Nucleus accumbens (tissue), 56 donors: ENCODE results near the gene C2orf68.
"Not testable (repeated sequence)": the region's sequence is repeated elsewhere in the genome, so short reads cannot be mapped to it uniquely, and the experiment has no call there.

Experiments used
- DNase-seq, 56 donors: peaks; one replicate each; lab custom pipeline; 2025; lab: John Stamatoyannopoulos, UW

C2orf68 gene

DNA sequence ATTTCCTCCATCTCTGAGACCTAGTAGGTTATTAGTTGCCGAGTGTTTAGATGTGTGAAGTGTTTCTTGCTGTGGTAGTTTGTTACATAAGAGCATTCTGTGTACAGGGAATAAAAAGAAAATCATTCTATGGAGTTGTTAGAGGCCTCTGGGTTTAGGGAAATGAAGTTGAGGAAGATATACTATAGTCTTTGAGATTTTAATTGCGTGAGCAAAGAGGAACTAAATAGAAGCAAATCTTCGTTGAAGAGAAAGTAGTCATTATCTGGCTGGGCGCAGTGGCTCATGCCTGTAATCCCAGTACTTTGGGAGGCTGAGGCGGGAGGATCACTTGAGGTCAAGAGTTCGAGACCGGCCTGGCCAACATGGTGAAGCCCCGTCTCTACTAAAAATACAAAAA is 23.1 kb upstream of the C2orf68 start:
- no peak for DNase-seq

DNA sequence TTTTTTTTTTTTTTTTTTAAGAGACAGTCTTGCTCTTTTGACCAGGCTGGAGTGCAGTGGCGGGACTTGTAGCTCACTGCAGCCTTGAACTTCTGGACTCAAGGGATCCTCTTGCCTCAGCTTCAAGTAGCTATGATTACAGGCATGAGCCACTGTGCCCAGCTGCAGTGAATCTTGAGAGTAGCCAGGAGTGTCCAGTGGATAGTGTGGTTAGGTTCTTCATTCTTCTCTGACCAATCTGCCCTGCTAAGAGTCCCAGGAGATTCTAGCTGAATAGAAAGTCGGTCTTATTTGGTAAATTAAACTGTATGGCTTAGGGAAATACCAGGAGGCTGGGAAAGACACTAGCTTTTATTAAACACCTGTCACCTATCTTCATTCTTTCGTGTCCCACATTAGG is 19.4 kb upstream of the C2orf68 start:
- DNase-seq = no peak

- DNase-seq = no peak
Measured at GRCh38 chr2:85628658-85629057, 16.8 kb upstream of the C2orf68 start.

GRCh38 chr2:85623991-85624390 is 12.1 kb upstream of the C2orf68 start:
- no peak for DNase-seq

GRCh38 chr2:85621338-85621737 is 9.5 kb upstream of the C2orf68 start:
- DNase-seq = no peak

- no peak for DNase-seq
Measured at GRCh38 chr2:85619617-85620016, 7.8 kb upstream of the C2orf68 start.

- not testable (repeated sequence) for DNase-seq
Measured at GRCh38 chr2:85617723-85618122, 5.9 kb upstream of the C2orf68 start.

DNA sequence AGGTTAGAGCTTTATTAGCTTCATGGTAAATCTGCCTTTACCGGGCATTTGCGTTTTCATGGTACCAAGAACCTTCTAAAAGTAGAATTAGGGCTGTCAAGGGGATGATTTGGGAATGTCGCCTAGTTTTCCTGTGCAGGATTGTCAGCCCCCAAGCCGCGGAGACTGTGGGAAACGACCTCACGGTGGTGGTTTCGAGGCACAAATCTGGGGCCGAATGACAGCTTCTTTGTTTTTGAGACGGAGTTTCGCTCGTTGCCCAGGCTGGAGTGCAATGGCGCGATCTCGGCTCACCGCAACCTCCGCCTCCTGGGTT is 3.5 kb upstream of the C2orf68 start:
- DNase-seq = no peak

DNA sequence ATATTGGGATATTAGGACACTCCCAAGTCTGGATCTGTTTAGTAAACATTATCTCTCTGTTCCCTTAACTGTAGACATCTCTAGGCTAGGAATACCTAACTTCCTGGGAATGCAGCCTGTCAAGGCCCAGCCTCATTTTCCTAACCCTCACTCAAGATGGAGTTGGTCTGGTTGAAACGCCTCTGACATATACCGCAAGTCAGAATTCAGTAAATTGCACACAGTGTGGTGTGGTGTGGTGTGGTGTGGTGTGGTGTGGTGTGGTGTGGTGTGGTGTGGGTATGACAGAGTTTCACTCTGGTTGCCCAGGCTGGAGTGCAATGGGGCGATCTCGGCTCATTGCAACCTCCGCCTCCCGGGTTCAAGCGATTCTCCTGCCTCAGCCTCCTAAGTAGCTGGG is 2.9 kb upstream of the C2orf68 start:
- not testable (repeated sequence) for DNase-seq

DNA sequence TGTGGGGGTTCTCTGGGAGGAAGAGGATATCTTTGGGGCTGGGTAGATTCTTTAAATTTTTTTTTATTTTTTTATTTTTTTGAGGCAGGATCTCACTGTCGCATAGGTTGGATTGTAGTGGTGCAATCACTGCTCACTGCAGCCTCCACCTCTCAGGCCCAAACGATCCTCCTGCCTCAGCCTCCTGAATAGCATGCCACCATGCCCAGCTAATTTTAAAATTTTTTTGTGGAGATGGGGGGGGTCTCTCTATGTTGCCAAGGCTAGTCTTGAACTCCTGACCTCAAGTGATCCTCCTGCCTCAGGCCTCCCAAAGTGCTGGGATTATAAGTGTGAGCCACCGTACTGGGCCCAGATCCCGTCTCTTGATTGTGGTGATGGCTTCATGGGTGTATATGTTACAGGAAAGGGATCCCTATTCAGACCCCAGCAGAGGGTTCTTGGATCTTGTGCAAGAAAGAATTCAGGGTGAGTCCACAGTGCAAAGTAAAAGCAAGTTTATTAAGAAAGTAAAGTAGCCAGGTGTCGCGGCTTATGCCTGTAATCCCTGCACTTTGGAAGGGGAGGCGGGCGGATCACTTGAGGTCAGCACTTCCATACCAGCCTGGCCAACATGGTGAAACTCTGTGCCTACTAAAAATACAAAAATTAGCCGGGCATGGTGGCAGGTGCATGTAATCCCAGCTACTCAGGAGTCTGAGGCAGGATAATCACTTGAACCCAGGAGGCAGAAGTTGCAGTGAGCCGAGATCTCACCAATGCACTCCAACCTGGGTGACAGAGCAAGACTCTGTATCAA is 2.0 kb upstream of the C2orf68 start:
- DNase-seq = no peak

DNA sequence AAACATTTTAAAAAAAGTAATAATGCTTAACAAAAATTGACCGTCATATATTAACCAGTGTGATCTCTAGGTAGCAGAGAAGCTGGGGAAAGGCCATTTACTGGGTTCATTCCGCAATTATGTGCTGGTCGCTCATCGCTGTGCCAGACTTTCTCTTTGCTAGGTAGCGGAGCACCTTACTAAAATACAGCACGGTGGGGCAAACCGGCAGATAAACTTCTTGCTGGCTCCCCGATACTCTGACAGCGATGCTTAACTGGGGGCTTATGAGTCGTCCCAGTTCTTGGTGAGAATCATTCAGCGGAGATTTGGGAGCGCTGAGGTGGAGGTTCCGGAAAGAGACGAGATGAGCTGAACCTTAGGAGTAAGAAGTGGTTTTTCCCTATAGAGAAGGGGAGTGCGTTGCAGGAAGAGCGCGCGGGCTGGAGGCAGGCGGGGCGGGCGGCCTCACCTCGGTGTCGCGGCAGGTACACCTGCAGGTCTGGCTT is 605 bp downstream of the C2orf68 start:
- DNase-seq = no peak

- no peak for DNase-seq
Measured at GRCh38 chr2:85607268-85608215, 4.3 kb downstream of the C2orf68 start.

GRCh38 chr2:85606116-85606455 is 5.8 kb downstream of the C2orf68 start:
- no peak for DNase-seq

GRCh38 chr2:85605406-85606115 is 6.3 kb downstream of the C2orf68 start:
- peak in 1 of 56 donors; percentile 32 for DNase-seq

DNA sequence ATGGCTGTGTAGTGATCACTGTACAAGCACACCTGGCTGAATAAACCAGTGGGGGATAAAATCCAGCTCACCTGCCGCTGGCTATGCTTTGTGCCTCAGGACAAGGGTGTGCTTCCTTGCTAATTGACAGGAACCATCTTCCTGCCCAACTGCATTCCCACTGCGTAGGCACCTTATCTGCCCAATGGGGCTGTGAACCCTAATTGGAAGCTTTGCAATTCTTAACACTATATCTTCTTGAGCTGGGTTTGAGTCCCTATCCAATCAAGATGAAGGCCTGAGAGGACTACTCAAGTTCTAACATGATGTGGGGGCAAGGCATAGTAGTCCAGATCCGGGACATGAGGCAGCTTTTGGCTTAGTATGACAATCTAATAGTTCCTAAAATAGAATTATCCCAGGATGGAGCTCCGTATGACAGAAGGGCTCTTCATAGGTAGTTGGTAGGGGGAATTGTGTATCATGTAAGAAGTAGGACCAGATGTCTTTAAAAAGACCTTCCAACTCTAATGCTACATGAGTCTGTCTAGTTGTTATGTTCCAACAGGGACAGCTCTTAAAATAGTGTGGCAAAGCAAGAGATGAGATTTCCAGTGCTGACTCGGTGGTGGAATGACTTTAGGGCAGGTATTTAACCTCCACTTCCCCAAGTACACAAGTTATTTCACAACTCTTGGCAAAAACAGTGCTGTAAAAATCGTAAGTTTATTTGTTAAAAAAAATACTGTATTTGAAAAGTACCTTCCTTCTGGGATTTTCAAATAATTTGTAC is 7.1 kb downstream of the C2orf68 start:
- no peak for DNase-seq

DNA sequence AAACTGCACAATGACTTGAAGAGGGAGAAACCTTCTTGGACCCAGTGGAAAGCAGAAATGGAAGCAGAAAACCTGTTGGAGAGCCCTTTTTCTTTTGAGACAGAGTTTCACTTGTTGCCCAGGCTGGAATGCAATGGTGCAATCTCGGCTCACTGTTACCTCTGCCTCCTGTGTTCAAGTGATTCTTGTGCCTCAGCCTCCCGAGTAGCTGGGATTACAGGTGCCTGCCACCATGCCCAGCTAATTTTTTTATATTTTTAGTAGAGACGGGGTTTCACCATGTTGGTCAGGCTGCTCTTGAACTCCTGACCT is 7.8 kb downstream of the C2orf68 start:
- DNase-seq = not testable (repeated sequence)

- peak in 55 of 56 donors; percentile 63 to 97 (median 86) for DNase-seq
Measured at GRCh38 chr2:85602476-85603234, 9.2 kb downstream of the C2orf68 start, which contains the start of gene TMEM150A. TSS of gene TMEM150A (minus strand) at chr2:85602698. CDS start at chr2:85601948, 750 bp downstream.

DNA sequence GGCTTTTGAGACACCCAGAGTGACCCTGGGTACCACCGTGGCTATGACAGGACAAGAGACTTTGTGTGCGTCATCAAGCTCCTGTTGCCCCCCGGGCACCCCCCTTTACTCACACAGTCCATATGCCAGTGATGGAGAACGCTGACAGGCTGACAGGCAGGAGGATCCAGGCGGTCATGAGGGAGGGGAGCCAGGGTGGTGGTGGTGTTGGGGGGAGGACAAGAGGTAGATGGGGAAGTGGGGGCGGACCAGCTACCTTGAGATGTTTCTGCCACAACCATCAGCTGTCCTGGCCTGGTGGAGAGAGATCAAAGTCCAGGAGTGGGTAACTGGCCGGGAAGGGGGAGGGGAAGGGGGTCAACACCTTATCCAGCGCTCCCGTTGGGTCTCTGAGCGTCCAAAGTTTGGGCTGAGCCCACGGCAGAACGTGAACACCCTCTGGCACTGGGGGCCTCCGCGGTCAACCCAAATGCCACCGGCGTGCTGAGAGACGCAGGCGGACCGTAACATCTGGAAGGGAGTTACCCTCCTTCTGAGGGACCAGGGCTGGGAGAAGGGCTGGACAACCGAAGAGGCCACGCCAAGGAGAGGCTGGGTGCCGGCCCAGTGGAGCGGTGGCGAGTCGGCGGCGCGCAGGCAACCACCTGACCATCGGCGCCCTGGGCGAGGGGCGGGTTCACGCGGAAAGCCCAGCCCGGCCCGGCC is 9.9 kb downstream of the C2orf68 start:
- peak in 39 of 56 donors; percentile 42 to 86 (median 71) for DNase-seq
